Stimulated activated CD8-positive, alpha-beta memory T cell treated with anti-CD3 and anti-CD28 coated beads, Interleukin-15, amount 100 ng/mL, for 24 hours (primary cell): Measurements from ENCODE around the gene TATDN2.

ENCODE experiments used
- DNase-seq: peaks from one replicate; pipeline ENCODE4 v3.0.0-alpha.2; 2020; ENCODE audit warnings: low read depth

TATDN2 gene

GRCh38 chr3:10248184-10248983 is at the start of gene TATDN2:
TSS of gene TATDN2 (plus strand) at chr3:10248459. CDS start at chr3:10249201, 742 bp downstream.
- peak; percentile 70 for DNase-seq

- no peak for DNase-seq
Measured at GRCh38 chr3:10198761-10199649, 49.3 kb upstream of the TATDN2 start.

GRCh38 chr3:10204921-10205320 is 43.3 kb upstream of the TATDN2 start:
- DNase-seq, result no peak

- DNase-seq, result no peak
Measured at GRCh38 chr3:10205451-10206165, 42.7 kb upstream of the TATDN2 start.

- DNase-seq, result no peak
Measured at GRCh38 chr3:10206166-10206511, 42.1 kb upstream of the TATDN2 start.

- DNase-seq, result no peak
Measured at GRCh38 chr3:10213156-10213792, 35.0 kb upstream of the TATDN2 start.

GRCh38 chr3:10215578-10216368 is 32.5 kb upstream of the TATDN2 start:
- DNase-seq, result no peak

GRCh38 chr3:10217359-10217758 is 30.9 kb upstream of the TATDN2 start:
- DNase-seq, result no peak

GRCh38 chr3:10219737-10220136 is 28.5 kb upstream of the TATDN2 start:
- DNase-seq, result no peak

GRCh38 chr3:10223676-10224639 is 24.3 kb upstream of the TATDN2 start:
- DNase-seq, result no peak

GRCh38 chr3:10224794-10225665 is 23.2 kb upstream of the TATDN2 start:
- peak; percentile 22 for DNase-seq

GRCh38 chr3:10226293-10226692 is 22.0 kb upstream of the TATDN2 start:
- DNase-seq, result no peak

GRCh38 chr3:10228248-10228950 is 19.9 kb upstream of the TATDN2 start:
- DNase-seq, result no peak

- DNase-seq, result no peak
Measured at GRCh38 chr3:10229576-10229975, 18.7 kb upstream of the TATDN2 start.

- DNase-seq, result no peak
Measured at GRCh38 chr3:10232137-10232536, 16.1 kb upstream of the TATDN2 start.

- DNase-seq, result no peak
Measured at GRCh38 chr3:10233988-10234387, 14.3 kb upstream of the TATDN2 start.

- DNase-seq, result no peak
Measured at GRCh38 chr3:10234526-10235230, 13.6 kb upstream of the TATDN2 start.

GRCh38 chr3:10235551-10235950 is 12.7 kb upstream of the TATDN2 start:
- DNase-seq, result no peak
